NCI-H187 (cell line): ENCODE measurements around the gene RAB21.

ENCODE experiments used
- DNase-seq, 2 experiments: peaks; one replicate each; lab custom pipeline; 2025; lab: John Stamatoyannopoulos, UW

RAB21 gene

GRCh38 chr12:71754461-71755145, at the start of gene RAB21:
TSS of gene RAB21 (plus strand) at chr12:71754863. CDS start at chr12:71755130, 267 bp downstream.
- peak; percentile 84 to 99 for DNase-seq

GRCh38 chr12:71704920-71705319, 49.7 kb upstream of the RAB21 start:
- DNase-seq: no peak

GRCh38 chr12:71708658-71709057, 46.0 kb upstream of the RAB21 start:
- no peak for DNase-seq

GRCh38 chr12:71710276-71711125, 44.2 kb upstream of the RAB21 start:
- DNase-seq: no peak

GRCh38 chr12:71718611-71719010, 36.1 kb upstream of the RAB21 start:
- no peak for DNase-seq

- no peak for DNase-seq
These were observed 34.9 kb upstream of the RAB21 start for GRCh38 chr12:71719647-71720370.

GRCh38 chr12:71721783-71722505, 32.7 kb upstream of the RAB21 start:
- no peak for DNase-seq

- DNase-seq: no peak
These were observed 29.7 kb upstream of the RAB21 start for GRCh38 chr12:71725011-71725410.

- DNase-seq: no peak
These were observed 28.1 kb upstream of the RAB21 start for GRCh38 chr12:71726548-71726947.

- no peak for DNase-seq
These were observed 26.7 kb upstream of the RAB21 start for GRCh38 chr12:71727958-71728357.

- DNase-seq: no peak
These were observed 23.7 kb upstream of the RAB21 start for GRCh38 chr12:71730936-71731335.

GRCh38 chr12:71731439-71732356, 23.0 kb upstream of the RAB21 start:
- no peak for DNase-seq

- no peak for DNase-seq
These were observed 22.3 kb upstream of the RAB21 start for GRCh38 chr12:71732357-71732712.

GRCh38 chr12:71737197-71737596, 17.5 kb upstream of the RAB21 start:
- no peak for DNase-seq

- DNase-seq: no peak
These were observed 11.7 kb upstream of the RAB21 start for GRCh38 chr12:71742998-71743397.

- no peak for DNase-seq
These were observed 10.0 kb upstream of the RAB21 start for GRCh38 chr12:71744522-71745300.

GRCh38 chr12:71746974-71747611, 7.6 kb upstream of the RAB21 start:
- no peak for DNase-seq

GRCh38 chr12:71748081-71748850, 6.4 kb upstream of the RAB21 start:
- no peak for DNase-seq

GRCh38 chr12:71749666-71750065, 5.0 kb upstream of the RAB21 start:
- no peak for DNase-seq
